ENCODE data around the gene INTS13.
"Not testable (repeated sequence)": the region's sequence is repeated elsewhere in the genome, so short reads cannot be mapped to it uniquely, and the experiment has no call there.

- not testable (repeated sequence) for TF ChIP-seq TCF7 (CRISPR knock-in tag; IDR thresholded peaks at IDR 0.05; ENCODE audit: low read depth); CTCF (IDR thresholded peaks at IDR 0.05); NR3C1 (CRISPR knock-in tag; conservative IDR thresholded peaks at IDR 0.05; ENCODE audit: low read depth); ZBTB21 (CRISPR knock-in tag; IDR thresholded peaks at IDR 0.05; ENCODE audit: borderline replicate concordance); GABPB1 (CRISPR knock-in tag; IDR thresholded peaks at IDR 0.05); NR1H2 (CRISPR knock-in tag; IDR thresholded peaks at IDR 0.05); MAX (CRISPR knock-in tag; IDR thresholded peaks at IDR 0.05); ZNF423 (CRISPR knock-in tag; IDR thresholded peaks at IDR 0.05); ZNF263 (CRISPR knock-in tag; IDR thresholded peaks at IDR 0.05; ENCODE audit: low read depth); MXD4 (CRISPR knock-in tag; IDR thresholded peaks at IDR 0.05; ENCODE audit: borderline replicate concordance); FOXK1 (CRISPR knock-in tag; IDR thresholded peaks at IDR 0.05); NR2C2 (CRISPR knock-in tag; IDR thresholded peaks at IDR 0.05); CREM (CRISPR knock-in tag; IDR thresholded peaks at IDR 0.05); HMGXB4 (CRISPR knock-in tag; IDR thresholded peaks at IDR 0.05)
These were observed 23.6 kb upstream of the INTS13 start for GRCh38 chr12:26961391-26961790.

Data from WTC11 (cell line).